Neural cell (in vitro differentiated cells): ENCODE results near the gene CUBN. TPM values are rescaled to one million over a fixed set of nuclear protein-coding genes. Genes with fewer than 3 reads are reported as not detected.

Experiments used
- H2AFZ ChIP-seq: fragments of 200-600, 300-800 bp; sonication (generic), shearing (Covaris generic); 2 replicates; pipeline ENCODE4 v1.6.0; 2014; ENCODE audit warnings: low read depth, mild to moderate bottlenecking, antibody characterized with exemption, low read length, moderate library complexity
- H3F3A ChIP-seq: fragments of 200-600 bp; shearing (Covaris generic); 2 replicates; pipeline ENCODE4 v1.6.1; 2016; ENCODE audit warnings: mild to moderate bottlenecking, moderate library complexity, mixed read lengths, antibody characterized with exemption, low read length; ENCODE audit not compliant: insufficient read depth, poor library complexity, severe bottlenecking
- H3K27ac ChIP-seq: fragments of 200-600, 300-800 bp; sonication (generic), shearing (Covaris generic); 2 replicates; pipeline ENCODE4 v1.5.1; 2014; ENCODE audit warnings: mild to moderate bottlenecking, low read length, moderate library complexity
- H3K27me3 ChIP-seq: fragments of 300-800, 200-600 bp; sonication (generic), shearing (Covaris generic); 2 replicates; pipeline ENCODE4 v1.6.0; 2014; ENCODE audit warnings: mild to moderate bottlenecking, low read depth, low read length, moderate library complexity; ENCODE audit not compliant: insufficient read depth
- H3K36me3 ChIP-seq: fragments of 300-800, 200-600 bp; sonication (generic), shearing (Covaris generic); 2 replicates; pipeline ENCODE4 v1.5.1; 2014; ENCODE audit warnings: mild to moderate bottlenecking, antibody characterized with exemption, low read length, moderate library complexity; ENCODE audit not compliant: insufficient read depth
- H3K4me2 ChIP-seq: fragments of 300-800, 200-600 bp; sonication (generic), shearing (Covaris generic); 2 replicates; pipeline ENCODE4 v1.6.0; 2014; ENCODE audit warnings: mild to moderate bottlenecking, low read length
- H3K4me3 ChIP-seq: fragments of 300-800, 200-600 bp; sonication (generic), shearing (Covaris generic); 2 replicates; pipeline ENCODE4 v1.5.1; 2014; ENCODE audit warnings: mild to moderate bottlenecking, low read length, moderate library complexity
- H3K79me2 ChIP-seq: fragments of 200-600 bp; shearing (Covaris generic); replicated peaks from 2 replicates; pipeline ENCODE4 v1.6.0; 2014; ENCODE audit warnings: mild to moderate bottlenecking, low read length, moderate library complexity; ENCODE audit not compliant: insufficient read depth
- H3K9ac ChIP-seq: fragments of 300-800, 200-600 bp; sonication (generic), shearing (Covaris generic); 2 replicates; pipeline ENCODE4 v1.6.1; 2016; ENCODE audit warnings: mild to moderate bottlenecking, low read length, mixed read lengths
- H3K9me2 ChIP-seq: fragments of 200-600 bp; shearing (Covaris generic); 2 replicates; pipeline ENCODE4 v1.6.1; 2016; ENCODE audit warnings: mild to moderate bottlenecking, low read length, mixed read lengths; ENCODE audit not compliant: insufficient read depth
- H3K9me3 ChIP-seq: fragments of 200-600, 300-800 bp; sonication (generic), shearing (Covaris generic); 2 replicates; pipeline ENCODE4 v1.6.1; 2016; ENCODE audit warnings: mild to moderate bottlenecking, mixed run types, low read length, moderate library complexity, mixed read lengths
- H4K20me1 ChIP-seq: fragments of 200-600 bp; shearing (Covaris generic); 2 replicates; pipeline ENCODE4 v1.6.1; 2016; ENCODE audit warnings: mild to moderate bottlenecking, mixed run types; ENCODE audit not compliant: insufficient read depth
- EP300 ChIP-seq: fragments of 450-650 bp; conservative IDR thresholded peaks from 2 replicates; pipeline ENCODE4 v1.6.1; 2014; ENCODE audit warnings: antibody characterized with exemption, mild to moderate bottlenecking, moderate library complexity; ENCODE audit not compliant: poor library complexity, severe bottlenecking
- EZH2 ChIP-seq: fragments of 200-600, 300-800 bp; shearing (Covaris generic), sonication (generic); IDR thresholded peaks from 2 replicates; pipeline ENCODE4 v1.6.1; 2014; ENCODE audit warnings: antibody characterized with exemption, low read length, borderline replicate concordance, mild to moderate bottlenecking; ENCODE audit not compliant: insufficient read depth, poor library complexity, severe bottlenecking
- MXI1 ChIP-seq: fragments of 450-650 bp; conservative IDR thresholded peaks from 2 replicates; pipeline ENCODE4 v1.6.1; 2014; ENCODE audit warnings: antibody characterized with exemption, mild to moderate bottlenecking; ENCODE audit not compliant: poor library complexity, severe bottlenecking
- POLR2AphosphoS5 ChIP-seq: IDR thresholded peaks from 2 replicates; pipeline ENCODE4 v1.6.1; 2012
- RAD21 ChIP-seq: fragments of 450-650 bp; conservative IDR thresholded peaks from 2 replicates; pipeline ENCODE4 v1.6.1; 2014; ENCODE audit warnings: antibody characterized with exemption, mild to moderate bottlenecking, moderate library complexity
- REST ChIP-seq: IDR thresholded peaks from 2 replicates; pipeline ENCODE4 v1.6.1; 2012; ENCODE audit warnings: borderline replicate concordance
- SMC3 ChIP-seq: fragments of 450-650 bp; conservative IDR thresholded peaks from 2 replicates; pipeline ENCODE4 v1.6.1; 2014; ENCODE audit warnings: antibody characterized with exemption, mild to moderate bottlenecking, moderate library complexity; ENCODE audit not compliant: poor library complexity
- TAF1 ChIP-seq: IDR thresholded peaks from 2 replicates; pipeline ENCODE4 v1.6.1; 2012; ENCODE audit warnings: low read depth
- polyA plus RNA-seq: library from polyadenylated mRNA; depleted of rRNA; stranded (reverse); fragments of >200 nt; gene quantifications from 2 replicates; pipeline ENCODE4 v1.2.3, GENCODE V29; 2014
- TF ChIP-seq, protein P1 (sequence below): fragments of 450-650 bp; IDR thresholded peaks from 2 replicates; pipeline ENCODE4 v1.5.1; 2014; ENCODE audit warnings: antibody characterized with exemption, mild to moderate bottlenecking, moderate library complexity; ENCODE audit not compliant: poor library complexity, severe bottlenecking

Gene CUBN
- polyA plus RNA-seq, 1 donor from 2014 or later = 7.1 TPM

- Histone ChIP-seq H3F3A (no peaks in the 10 kb centered on the region), H3K9me3 (no peaks in the 10 kb centered on the region), H4K20me1 (no peaks in the 10 kb centered on the region), H3K27me3 (no peaks in the 10 kb centered on the region), H3K9ac (no peak overlapping the region), H3K36me3 (no peaks in the 10 kb centered on the region), H3K79me2 (no peaks in the 10 kb centered on the region), H3K27ac (no peak overlapping the region), H3K4me2 (no peak overlapping the region), H2AFZ (no peak overlapping the region), H3K9me2 (no peaks in the 10 kb centered on the region), H3K4me3 (no peak overlapping the region)
- no peak for TF ChIP-seq EZH2
- TF ChIP-seq, protein P1, sequence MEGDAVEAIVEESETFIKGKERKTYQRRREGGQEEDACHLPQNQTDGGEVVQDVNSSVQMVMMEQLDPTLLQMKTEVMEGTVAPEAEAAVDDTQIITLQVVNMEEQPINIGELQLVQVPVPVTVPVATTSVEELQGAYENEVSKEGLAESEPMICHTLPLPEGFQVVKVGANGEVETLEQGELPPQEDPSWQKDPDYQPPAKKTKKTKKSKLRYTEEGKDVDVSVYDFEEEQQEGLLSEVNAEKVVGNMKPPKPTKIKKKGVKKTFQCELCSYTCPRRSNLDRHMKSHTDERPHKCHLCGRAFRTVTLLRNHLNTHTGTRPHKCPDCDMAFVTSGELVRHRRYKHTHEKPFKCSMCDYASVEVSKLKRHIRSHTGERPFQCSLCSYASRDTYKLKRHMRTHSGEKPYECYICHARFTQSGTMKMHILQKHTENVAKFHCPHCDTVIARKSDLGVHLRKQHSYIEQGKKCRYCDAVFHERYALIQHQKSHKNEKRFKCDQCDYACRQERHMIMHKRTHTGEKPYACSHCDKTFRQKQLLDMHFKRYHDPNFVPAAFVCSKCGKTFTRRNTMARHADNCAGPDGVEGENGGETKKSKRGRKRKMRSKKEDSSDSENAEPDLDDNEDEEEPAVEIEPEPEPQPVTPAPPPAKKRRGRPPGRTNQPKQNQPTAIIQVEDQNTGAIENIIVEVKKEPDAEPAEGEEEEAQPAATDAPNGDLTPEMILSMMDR = no peak
- no peak for TF ChIP-seq SMC3
- no peak for TF ChIP-seq EP300
- no peak for TF ChIP-seq MXI1
- no peak for TF ChIP-seq REST
- TF ChIP-seq TAF1 = no peak
- TF ChIP-seq POLR2AphosphoS5 = no peak
- TF ChIP-seq RAD21 = no peak
Measured at GRCh38 chr10:17112566-17112965, 17.0 kb downstream of the CUBN start.

DNA sequence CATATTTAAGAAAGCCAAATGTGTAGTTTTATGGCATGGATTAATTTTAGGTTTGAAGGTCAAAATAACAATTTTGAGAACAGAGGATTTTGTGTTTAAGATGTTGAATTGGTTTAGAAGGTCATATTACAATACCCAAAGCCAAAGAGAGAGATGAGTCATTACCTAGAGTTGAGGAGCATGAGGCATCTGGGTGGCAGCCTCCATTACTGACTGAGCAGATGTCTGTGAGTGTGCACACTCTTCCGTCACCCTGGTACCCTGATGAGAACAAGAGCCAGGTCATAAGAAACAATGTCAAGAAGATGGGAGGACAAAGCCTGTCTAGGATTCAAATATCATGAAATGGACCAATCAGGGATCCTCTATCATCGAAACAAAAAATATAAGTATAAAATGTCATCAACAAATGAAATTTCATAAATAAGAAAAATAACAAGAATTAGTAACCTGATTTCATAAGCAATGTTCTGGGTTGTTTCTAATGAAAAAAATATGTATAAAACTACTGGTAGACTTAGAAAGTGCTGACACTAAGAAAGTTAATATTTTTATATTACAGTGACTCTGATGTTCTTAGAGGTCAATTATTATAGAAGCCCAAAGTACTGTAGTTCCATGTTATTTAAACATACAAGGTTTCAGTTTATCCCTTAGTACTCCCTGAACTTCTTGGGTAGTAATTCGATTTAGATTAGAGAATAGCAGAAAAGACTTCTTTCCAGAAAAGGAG, 20.0 kb downstream of the CUBN start:
- H3K36me3 ChIP-seq = no peaks in the 10 kb centered on the region
- TF ChIP-seq TAF1 (no peak), RAD21 (no peak), SMC3 (no peak), POLR2AphosphoS5 (no peak), EZH2 (no peak), EP300 (no peak), REST (no peak), MXI1 (no peak)
- TF ChIP-seq, protein P1 = no peak

More for the DNA sequence above, 20.0 kb downstream of the CUBN start:
- Histone ChIP-seq H3K27me3 (no peaks in the 10 kb centered on the region), H3K27ac (no peak overlapping the region), H3K9me3 (no peaks in the 10 kb centered on the region), H3K79me2 (no peaks in the 10 kb centered on the region), H4K20me1 (no peaks in the 10 kb centered on the region), H3K9me2 (no peaks in the 10 kb centered on the region), H3F3A (no peaks in the 10 kb centered on the region), H3K4me3 (no peak overlapping the region), H2AFZ (no peak overlapping the region), H3K4me2 (no peak overlapping the region), H3K9ac (no peak overlapping the region)
